ENCODE measurements around the gene SERPINB10.

Gene SERPINB10, protein sequence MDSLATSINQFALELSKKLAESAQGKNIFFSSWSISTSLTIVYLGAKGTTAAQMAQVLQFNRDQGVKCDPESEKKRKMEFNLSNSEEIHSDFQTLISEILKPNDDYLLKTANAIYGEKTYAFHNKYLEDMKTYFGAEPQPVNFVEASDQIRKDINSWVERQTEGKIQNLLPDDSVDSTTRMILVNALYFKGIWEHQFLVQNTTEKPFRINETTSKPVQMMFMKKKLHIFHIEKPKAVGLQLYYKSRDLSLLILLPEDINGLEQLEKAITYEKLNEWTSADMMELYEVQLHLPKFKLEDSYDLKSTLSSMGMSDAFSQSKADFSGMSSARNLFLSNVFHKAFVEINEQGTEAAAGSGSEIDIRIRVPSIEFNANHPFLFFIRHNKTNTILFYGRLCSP

DNA sequence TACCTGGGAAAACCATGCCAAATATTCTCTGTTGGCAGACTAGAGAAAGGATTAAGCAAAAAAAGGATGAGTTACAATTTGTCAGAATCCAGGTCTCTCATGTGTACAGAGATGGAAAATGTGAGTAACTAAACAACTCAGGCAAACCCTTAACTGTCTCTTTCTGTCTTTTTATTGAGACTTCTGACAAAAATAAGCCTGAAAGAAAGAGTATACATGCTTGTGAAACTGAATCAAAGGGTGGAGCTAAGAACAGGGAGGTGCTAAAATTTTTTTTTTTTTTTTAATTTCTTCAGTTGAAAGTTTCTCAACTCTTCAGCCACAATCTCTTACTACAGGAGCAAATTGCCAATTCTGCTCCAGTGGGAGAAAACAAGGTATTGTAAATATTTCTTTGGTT, at the start of gene SERPINB10:
SERPINB10 (plus strand) TSS at position 295 of the 400 bp plus-strand sequence. CDS start 7,553 bp downstream, outside the sequence.
- no peak for DNase-seq (ENCODE audit: low read depth)

DNA sequence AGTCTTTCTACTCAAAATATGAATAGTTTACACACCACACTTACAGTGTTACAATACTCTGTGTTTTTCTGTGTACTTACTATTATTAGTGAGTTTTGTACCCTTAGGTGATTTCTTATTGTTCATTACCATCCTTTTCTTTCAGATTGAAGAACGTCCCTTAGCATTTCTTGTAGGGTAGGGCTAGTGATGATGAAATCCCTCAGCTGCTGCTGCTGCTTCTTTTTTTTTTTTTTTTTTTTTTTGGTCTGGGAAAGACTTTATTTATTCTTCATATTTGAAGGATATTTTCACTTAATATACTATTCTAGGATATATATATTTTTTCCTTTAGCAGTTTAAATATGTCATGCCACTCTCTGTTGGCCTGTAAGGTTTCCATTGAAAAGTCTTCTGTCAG, 49.3 kb upstream of the SERPINB10 start:
- DNase-seq (ENCODE audit: low read depth): no peak

DNA sequence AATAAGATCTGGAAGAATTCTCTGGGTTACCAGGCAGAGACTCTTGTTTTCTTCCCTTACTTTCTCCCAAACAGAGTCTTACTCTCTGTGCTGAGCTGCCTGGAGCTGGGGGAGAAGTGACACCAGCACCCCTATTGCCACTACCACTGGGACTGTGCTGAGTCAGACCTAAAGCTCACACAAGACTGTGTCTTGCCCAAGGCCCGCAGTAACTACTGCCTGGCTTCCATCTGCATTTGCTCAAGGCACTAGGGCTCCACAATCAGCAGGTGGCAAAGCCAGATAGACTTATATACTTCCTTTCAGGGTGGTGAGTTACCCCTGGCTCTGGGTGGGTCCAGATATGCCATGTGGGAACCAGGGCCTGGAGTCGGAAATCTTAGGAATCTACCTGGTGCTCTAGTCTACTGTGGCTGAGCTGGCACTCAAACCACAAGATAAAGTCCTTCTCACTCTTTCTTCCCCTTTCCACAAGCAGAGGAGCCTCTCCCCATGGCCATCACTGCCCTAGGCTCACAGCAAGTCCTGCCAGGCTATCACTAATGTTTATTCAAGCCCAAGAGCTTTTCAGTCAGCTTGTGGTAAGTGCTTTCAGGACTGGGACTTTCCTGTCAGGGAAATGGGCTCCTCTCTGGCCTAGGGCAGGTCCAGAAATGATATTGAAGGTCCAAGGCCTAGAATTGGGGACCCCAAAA, 47.8 kb upstream of the SERPINB10 start:
- no peak for DNase-seq (ENCODE audit: low read depth)

DNA sequence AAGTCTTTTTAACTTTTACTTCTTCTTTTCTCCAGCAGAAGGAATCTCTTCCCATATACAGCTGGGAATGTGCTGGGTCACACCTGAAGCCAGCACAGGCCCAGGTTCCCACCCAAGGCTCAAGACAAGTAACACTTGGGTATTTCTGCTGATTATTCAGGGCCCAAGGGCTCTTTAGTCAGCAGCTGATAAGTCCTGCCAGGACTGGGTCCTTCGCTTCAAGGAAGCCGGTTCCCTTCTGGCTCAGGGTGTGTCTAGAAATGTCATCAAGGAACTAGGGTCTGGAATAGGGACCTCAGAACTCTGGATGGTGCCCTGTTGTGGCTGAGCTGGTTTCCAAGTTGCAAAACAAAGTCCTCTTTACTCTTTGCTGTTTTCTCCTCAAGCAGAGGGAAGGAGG, 47.2 kb upstream of the SERPINB10 start:
- no peak for DNase-seq (ENCODE audit: low read depth)

DNA sequence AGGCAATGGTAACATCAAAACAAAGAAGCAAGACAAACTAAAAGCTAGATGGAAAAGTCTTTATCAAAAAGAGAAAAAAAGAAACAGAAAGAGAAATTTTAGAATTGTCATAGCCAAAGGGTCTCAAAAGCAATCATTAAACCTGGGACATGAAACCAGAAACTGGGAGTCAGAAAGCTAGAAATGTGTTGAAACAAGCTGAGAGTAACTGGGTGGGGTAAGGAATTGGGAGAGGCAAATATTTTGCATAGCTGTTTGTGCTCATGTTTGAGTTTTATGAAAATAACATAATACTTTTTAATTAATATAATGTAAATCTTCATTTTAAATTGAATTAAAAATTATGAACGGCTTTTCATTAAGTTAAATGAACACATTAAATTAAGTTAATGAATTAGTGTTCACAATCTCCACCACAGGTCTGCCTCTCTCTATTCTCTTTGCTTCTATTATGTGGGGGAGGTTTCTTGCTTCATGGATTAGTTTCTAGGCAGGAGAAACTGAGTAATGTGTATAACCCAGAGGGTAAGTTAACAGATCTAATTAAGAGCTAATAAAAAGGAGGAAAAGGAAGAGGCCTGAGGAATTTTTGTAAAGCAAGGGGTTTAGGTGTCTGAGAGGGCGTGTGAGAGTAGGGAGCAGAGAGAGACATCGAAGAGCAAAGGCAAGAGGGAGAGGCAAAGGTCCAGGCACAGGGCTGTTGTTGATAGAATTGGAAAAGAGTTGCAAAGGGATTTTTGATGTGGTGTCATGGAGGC, 40.2 kb upstream of the SERPINB10 start:
- DNase-seq (ENCODE audit: low read depth): no peak

DNA sequence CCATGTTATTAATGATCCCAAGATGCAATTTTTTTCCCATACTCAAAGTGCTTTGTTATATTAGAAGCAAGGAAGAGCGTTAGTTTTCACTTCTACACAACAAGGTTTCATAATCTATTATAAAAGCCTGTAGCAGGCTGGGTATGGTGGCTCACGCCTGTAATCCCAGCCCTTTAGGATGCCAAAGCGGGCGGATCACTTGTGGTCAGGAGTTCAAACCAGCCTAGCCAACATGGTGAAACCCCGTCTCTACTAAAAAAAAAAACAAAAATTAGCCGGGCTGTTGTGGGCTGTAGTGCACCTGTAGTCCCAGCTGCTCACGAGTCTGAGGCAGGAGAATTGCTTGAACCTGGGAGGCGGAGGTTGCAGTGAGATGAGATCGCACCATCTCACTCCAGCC, 39.2 kb upstream of the SERPINB10 start:
- no peak for DNase-seq (ENCODE audit: low read depth)

DNA sequence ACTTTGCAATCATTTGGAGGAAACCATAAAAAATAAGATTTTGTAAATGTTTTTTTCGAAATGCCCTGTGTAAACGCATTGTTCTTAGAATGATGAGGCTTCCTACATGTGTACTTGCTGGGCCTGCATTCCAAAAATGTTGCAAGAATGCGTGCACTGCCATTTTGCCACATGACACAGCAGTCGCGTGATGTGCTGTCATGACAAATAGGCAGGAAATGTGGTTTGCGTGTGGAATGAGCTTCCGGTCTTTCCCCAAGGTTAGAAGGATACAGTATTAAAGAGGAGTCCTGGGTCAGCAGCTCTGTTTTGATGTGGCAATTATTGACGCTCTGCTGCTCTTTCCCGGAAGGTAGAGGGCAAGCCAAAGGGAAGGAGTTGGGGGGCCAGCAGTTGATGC, 38.4 kb upstream of the SERPINB10 start:
- peak; percentile 94 for DNase-seq (ENCODE audit: low read depth)

DNA sequence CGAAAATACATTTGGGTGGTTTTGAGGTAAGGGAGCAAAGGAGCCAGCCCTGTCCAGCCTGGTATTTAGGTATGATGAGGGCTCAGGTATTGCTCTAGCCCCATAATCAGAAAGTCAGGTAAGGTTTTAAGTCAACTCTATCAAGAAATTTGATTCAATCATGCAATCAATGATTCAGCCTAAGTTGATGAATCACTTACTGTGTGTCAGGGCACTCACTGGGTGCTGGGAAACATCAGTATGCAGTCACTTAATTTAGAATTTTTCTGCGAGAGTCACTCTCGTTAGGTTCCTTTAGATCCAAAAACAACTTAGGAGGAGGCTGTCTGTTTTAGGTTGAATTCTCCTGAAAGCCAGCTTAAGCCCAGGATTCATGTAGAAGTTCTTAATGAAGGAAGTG, 37.9 kb upstream of the SERPINB10 start:
- DNase-seq (ENCODE audit: low read depth): no peak

DNA sequence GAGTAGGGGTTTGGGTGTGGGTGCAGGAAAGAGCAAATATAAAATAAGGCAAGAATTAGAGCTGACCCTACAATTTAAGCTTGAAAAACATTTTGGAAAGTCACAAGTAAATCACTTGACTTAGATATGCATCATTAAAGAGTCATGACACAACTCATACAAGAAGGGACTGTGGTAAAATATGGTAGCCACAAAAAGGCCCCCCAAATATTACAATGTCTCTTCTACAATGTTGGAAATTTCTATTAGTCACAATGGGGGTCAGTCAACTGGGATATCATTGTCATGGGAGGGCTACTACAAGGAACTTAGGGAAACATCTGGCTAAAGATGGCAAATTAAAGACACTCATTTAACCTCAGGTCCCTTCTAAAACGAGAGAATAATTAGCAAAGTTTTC, 35.9 kb upstream of the SERPINB10 start:
- no peak for DNase-seq (ENCODE audit: low read depth)

DNA sequence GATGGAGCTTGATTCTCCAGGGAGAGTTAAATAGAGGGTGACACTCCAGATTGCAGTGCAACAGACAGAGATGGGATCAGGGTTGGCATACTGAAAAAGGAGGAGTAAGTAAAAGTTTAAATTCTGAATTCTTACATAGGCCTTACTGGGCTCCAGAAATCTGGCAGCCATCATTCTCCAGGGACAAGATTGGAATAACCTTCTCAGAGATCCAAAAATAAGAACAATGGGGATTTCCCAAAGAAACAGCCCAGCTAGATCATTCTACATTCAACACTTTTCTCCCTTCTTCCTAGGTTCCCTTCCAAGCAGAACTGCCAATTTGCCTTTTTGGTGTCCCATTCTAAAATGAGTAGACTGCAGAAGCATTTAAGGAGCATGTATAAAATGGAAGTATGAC, 35.2 kb upstream of the SERPINB10 start:
- DNase-seq (ENCODE audit: low read depth): no peak

DNA sequence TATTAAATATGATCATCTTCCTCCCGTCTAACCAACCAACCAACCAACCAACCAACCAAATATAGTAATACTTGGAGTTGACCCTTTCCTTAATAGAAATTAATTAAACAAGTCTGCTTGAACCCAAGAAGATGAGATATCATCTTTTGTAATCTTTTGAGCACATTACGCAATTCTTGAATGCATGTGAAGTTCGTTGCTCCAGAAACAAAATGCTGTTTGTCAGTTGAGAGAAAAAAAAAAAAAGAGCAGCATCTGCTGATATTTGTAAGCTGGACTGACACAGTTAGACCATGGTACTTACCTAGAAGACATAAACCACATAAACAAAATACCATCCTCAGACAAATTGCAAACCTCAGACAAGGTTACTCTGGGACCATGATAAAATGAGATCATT, 29.4 kb upstream of the SERPINB10 start:
- DNase-seq (ENCODE audit: low read depth): peak; percentile 40

DNA sequence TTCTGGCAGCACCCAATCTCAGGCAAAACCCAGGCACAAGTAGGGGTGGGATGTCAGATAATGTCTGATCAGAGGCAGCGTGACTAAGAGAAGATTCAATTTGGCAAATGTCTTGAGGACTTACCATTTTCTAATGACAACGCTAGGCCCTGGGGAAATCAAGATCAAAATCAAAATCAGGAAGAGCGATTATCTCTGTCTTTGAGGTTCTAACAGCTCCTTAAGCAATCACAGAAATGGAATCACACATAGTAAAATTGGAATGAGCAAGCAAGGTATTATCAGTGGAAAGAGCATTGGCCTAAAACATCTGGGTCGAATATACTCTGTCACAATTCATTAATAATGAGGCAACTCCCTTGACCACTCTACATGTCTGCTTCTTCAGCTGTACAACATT, 28.8 kb upstream of the SERPINB10 start:
- DNase-seq (ENCODE audit: low read depth): no peak

DNA sequence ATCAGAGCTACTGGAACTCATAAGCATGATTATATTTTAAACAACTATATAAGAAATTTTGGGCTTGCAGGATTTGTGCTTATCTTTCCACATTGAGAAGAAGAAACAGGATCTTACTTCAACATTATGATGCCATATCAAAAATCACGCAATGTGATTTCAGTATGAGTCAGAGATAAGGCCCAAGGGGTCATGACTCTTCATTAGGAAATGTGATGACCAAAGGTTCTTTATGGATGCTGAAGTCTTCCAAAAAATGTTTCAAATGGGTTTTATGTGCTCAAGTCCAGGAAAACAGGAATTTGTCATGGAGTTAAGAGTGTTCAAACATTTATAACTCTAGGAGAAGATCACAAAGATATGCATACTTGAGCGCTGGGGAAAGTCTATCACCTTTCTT, 28.0 kb upstream of the SERPINB10 start:
- no peak for DNase-seq (ENCODE audit: low read depth)

DNA sequence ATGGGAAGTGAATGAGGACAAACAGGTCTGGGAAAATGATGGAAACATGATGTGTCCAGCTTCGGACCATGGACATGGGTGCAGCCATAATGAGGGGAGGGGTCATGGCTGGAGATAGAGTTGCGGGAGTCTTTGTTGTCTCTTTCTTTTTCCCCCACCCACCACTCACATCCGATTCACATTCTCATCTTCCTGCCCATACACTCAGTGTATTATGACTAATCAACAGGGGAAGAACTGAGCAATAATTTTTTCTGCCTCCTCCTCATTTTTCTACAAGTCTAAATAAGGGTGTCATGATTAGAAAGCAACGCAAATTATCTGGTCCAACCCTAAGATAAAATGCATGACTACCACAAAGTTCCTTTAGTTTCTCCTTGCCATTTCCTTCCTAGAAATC, 25.9 kb upstream of the SERPINB10 start:
- no peak for DNase-seq (ENCODE audit: low read depth)

DNA sequence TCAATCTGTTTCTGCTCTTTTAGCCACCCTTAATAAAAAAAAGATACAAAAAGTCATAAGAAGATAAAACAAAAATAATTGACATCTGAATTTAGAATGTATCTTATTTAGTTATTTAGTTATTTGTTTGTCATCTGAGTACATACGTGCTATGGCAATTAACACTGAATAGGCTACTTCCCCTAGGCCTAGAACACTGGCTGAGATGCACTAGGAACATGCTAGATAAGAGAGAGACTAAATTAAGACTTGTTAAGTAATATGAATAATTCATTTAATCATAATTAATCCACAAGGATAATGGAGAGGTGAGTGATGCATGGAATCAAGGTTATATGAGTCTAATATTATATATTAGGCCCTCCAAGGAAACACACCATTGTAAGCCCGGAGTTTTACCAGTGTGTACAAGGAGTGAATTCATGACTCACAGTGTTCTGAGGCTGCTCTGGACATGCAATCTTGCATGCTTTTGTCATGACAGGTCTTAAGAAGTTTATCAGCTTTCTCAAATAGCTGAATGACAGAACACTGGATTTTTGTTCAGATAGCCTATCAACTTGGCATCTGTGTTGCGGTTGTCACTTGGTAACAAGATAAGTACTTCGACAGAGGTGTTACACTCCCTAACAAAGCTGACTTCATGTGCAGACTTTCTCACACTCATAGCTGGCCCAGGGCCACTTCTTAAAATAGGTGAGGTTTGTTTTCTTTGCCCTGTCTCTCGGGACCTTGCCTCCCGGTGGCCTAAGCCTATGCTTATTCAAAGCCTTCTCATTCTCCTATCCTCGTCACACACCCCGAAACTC, 25.2 kb upstream of the SERPINB10 start:
- peak; percentile 62 for DNase-seq (ENCODE audit: low read depth)

DNA sequence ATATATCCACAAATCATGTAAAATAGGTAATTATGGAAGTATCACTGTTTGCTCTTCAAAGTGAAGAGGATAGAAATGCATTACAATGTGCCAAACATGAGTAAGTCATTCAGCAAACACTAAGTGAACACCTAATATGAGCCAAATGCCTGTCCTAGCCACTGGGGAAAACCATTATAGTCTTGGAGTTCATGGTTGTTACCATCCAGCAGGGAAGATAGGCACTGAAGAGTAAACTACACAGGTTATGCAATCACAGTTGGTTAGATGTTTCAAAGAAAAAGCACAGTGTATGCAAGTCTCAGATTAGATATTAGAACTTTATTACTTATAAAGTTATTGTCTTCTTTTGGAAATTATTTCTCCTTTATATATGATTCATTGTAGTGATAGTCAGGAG, 24.1 kb upstream of the SERPINB10 start:
- DNase-seq (ENCODE audit: low read depth): no peak

DNA sequence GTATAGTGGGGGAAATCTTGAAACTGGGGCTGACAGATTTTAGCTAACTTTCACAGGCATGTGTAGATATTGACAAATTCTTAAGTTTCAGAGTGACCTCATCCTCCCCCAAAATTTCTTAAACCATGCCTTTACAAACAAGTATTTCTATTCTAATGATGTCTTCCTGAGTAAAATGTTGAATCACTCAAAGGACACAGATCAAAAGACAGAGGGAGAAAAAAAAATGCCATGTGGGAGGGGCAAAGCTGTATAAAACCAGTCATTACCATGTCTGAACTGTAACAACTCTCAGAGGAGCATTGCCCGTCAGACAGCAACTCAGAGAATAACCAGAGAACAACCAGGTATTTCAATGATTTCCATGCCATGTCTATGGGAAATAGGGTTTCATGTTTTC, 20.3 kb upstream of the SERPINB10 start, which contains the start of gene SERPINB2:
SERPINB2 (plus strand) TSS at position 282 of the 400 bp plus-strand sequence. CDS start 3,740 bp downstream, outside the sequence.
- DNase-seq (ENCODE audit: low read depth): no peak

DNA sequence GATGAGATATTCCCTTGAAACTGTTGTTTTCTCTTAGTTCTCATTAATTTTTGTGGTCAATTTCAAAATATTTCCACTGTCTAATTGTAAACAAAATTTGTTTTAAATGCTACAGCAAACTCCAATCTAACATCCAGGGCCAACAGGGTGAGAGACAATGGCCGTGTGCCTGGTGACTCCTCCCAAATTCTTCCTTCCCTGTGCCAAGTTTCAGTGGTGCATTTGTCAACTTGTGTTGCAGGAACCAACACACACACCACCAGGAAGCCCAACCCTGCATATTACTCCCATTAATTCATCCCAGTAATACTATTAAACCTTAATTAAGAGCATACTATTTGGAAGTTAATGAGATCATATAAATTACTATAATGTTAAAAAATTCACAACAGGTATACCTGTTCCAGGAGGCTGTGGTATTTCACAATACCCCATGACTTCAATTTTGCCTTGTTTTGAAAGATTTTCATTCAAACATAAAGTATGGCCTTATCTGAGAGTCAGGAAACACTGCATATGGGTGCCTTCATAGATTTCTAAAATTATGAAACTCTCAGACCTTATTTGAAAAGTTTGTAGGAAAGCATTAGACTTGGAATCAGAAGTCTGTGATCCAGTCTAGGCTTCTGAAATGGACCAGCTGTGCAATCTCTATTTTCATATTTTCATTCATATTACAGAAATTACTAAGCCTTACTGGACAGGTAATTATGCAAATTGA, 19.1 kb upstream of the SERPINB10 start:
- DNase-seq (ENCODE audit: low read depth): no peak

DNA sequence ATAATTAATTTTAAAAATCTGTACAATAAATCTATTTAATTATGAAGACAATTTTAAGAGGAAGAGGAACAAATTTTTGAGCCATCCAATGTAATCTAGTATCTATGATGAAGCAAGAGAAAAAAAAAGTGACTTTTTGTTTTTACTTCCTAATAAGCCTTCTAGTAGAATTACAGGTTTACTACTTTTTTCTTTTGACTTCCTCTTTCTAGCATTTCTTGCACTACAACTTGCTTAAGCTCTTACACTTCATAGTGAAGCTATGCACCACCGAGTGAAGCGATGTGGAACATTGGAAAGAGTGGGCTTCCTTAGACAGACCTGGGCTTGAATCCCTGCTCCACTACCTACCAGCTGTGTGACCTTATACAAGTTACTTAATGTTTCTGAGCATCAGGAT, 18.1 kb upstream of the SERPINB10 start:
- no peak for DNase-seq (ENCODE audit: low read depth)

DNA sequence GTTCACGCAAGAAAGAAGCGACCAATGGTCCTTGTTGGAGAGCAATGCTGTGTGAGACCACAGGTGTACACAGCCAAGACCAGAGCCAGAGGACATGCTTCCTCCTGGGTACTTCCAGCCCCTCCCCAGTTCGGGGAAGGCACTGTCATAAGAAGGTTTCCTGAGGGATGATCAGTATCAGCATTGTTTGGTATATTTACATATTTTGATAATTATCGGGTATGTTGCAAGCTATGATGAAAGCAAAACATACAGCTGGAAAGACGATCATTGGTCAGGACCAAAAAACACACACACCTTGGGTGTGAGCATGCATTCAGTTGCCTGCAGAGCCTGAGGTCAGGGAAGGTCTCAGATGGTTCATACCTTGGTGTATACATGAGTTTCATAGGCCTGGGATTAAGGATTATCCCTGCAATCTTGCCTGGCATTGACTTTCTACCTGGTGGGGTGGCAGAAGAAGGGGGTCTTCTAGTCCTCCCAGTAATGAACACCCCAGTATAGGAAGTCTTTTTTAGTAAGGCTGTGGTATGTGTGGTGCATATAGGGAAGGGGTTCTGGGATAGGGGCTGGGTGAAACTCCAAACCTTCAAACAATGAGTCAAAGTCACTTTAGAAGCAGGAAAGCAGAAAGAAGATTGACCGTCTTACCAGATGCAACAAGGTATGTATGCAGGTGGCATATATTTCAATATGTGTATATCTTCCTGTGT, 17.4 kb upstream of the SERPINB10 start:
- no peak for DNase-seq (ENCODE audit: low read depth)

DNA sequence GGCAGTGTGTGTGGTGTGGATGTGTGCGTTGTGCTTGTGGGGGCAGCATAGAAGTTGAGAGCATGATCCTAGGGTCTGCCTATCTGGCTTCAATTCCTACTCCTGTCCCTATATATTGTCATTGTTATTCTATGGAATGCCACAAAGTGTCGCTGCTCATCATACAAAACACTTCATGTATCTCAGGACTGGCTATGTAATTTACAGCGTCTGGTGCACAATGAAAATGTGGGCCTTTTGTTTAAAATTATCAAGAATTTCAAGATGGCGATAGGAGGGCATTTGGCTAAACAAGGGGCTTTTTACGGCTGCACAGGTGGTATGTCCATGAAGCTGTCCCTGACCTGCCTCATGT, 16.8 kb upstream of the SERPINB10 start:
- no peak for DNase-seq (ENCODE audit: low read depth)

Data from GM04504 (cell line).